ENCODE data around the gene STAG1.

STAG1 gene

GRCh38 chr3:136457793-136458192 lies 294.4 kb downstream of the STAG1 start:
- POLR2A ChIA-PET, result no interaction called here
- H3K9me3 ChIP-seq (ENCODE audit: control insufficient read depth, insufficient read depth, low read depth, low read length), result no peaks in the 10 kb centered on the region
- H3K4me3 ChIP-seq (ENCODE audit: low read depth, low read length), result no peak overlapping the region
- CTCF ChIA-PET, result no interaction called here
- TF ChIP-seq ZNF692 (tag by site-specific recombination; IDR thresholded peaks at IDR 0.05), result no peak
- no peak for TF ChIP-seq ZNF555 (tag by site-specific recombination; conservative IDR thresholded peaks at IDR 0.05)
- TF ChIP-seq ZBTB20 (tag by site-specific recombination; IDR thresholded peaks at IDR 0.05), result no peak
- TF ChIP-seq ZNF621 (tag by site-specific recombination; IDR thresholded peaks at IDR 0.05), result no peak
- TF ChIP-seq CTCF (tag by site-specific recombination; IDR thresholded peaks at IDR 0.05), result no peak
- TF ChIP-seq ZNF777 (tag by site-specific recombination; IDR thresholded peaks at IDR 0.05; ENCODE audit: borderline replicate concordance), result no peak
- TF ChIP-seq INSM2 (tag by site-specific recombination; IDR thresholded peaks at IDR 0.05), result no peak
- TF ChIP-seq ZNF521 (tag by site-specific recombination; IDR thresholded peaks at IDR 0.05), result no peak
- TF ChIP-seq ZNF670 (tag by site-specific recombination; IDR thresholded peaks at IDR 0.05; ENCODE audit: low read depth), result no peak
- TF ChIP-seq ZNF423 (tag by site-specific recombination; IDR thresholded peaks at IDR 0.05), result no peak
- no peak for TF ChIP-seq SALL2 (tag by site-specific recombination; IDR thresholded peaks at IDR 0.05; ENCODE audit: borderline replicate concordance)
- no peak for TF ChIP-seq KLF1 (tag by site-specific recombination; IDR thresholded peaks at IDR 0.05)
- no peak for TF ChIP-seq ZNF629 (tag by site-specific recombination; IDR thresholded peaks at IDR 0.05)
- no peak for TF ChIP-seq ZNF146 (tag by site-specific recombination; IDR thresholded peaks at IDR 0.05)
- TF ChIP-seq ZSCAN18 (tag by site-specific recombination; IDR thresholded peaks at IDR 0.05), result no peak
- peaks cover 0 to 19% of the 10 kb centered on the region in 2 experiments; a peak in 1 of 3 replicates for H3K36me3 ChIP-seq (ENCODE audit: control insufficient read depth in 2 of 2, insufficient read depth in 1 of 2, low read length in 2 of 2)
- no peaks in the 10 kb centered on the region for H3K4me1 ChIP-seq (ENCODE audit: control insufficient read depth, insufficient read depth, low read length)
- H3K27ac ChIP-seq (ENCODE audit: extremely low read depth, low read depth, low read length), result no peak overlapping the region

- TF ChIP-seq ZNF521 (tag by site-specific recombination; IDR thresholded peaks at IDR 0.05), result no peak
- TF ChIP-seq ZNF391 (tag by site-specific recombination; IDR thresholded peaks at IDR 0.05; ENCODE audit: borderline replicate concordance, low read depth), result no peak
- no peak for TF ChIP-seq ZBTB21 (tag by site-specific recombination; IDR thresholded peaks at IDR 0.05)
- no peak for TF ChIP-seq ZNF600 (tag by site-specific recombination; IDR thresholded peaks at IDR 0.05)
- no peak for TF ChIP-seq INSM2 (tag by site-specific recombination; IDR thresholded peaks at IDR 0.05)
- no peak for TF ChIP-seq ZNF175 (tag by site-specific recombination; IDR thresholded peaks at IDR 0.05)
- no peak for TF ChIP-seq ZNF24 (tag by site-specific recombination; IDR thresholded peaks at IDR 0.05)
- TF ChIP-seq ZNF366 (tag by site-specific recombination; conservative IDR thresholded peaks at IDR 0.05), result no peak
- no peak for TF ChIP-seq KLF16 (tag by site-specific recombination; IDR thresholded peaks at IDR 0.05)
- TF ChIP-seq MEIS1 (CRISPR knock-in tag; IDR thresholded peaks at IDR 0.05; ENCODE audit: borderline replicate concordance), result no peak
- no peak for TF ChIP-seq ZNF571 (tag by site-specific recombination; IDR thresholded peaks at IDR 0.05)
- TF ChIP-seq GLI4 (tag by site-specific recombination; IDR thresholded peaks at IDR 0.05), result no peak
- TF ChIP-seq ZSCAN5A (tag by site-specific recombination; IDR thresholded peaks at IDR 0.05), result no peak
- TF ChIP-seq ZNF747 (tag by site-specific recombination; IDR thresholded peaks at IDR 0.05), result no peak
- ChIA-PET CTCF (interaction anchor here (0.8 kb wide), 1 partner anchor 23 kb away, joined by 5 read pairs; no protein-coding TSS in a partner anchor), POLR2A (no interaction called here)
- H3K9me3 ChIP-seq (ENCODE audit: control insufficient read depth, insufficient read depth, low read depth, low read length), result no peaks in the 10 kb centered on the region
- no peak overlapping the region for H3K4me3 ChIP-seq (ENCODE audit: low read depth, low read length)
- peaks cover 3 to 17% of the 10 kb centered on the region in 2 experiments; a peak in 2 of 3 replicates for H3K36me3 ChIP-seq (ENCODE audit: control insufficient read depth in 2 of 2, insufficient read depth in 1 of 2, low read length in 2 of 2)
- no peak overlapping the region for H3K27ac ChIP-seq (ENCODE audit: extremely low read depth, low read depth, low read length)
- no peaks in the 10 kb centered on the region for H3K4me1 ChIP-seq (ENCODE audit: control insufficient read depth, insufficient read depth, low read length)
Observed at GRCh38 chr3:136456196-136456595, 296.0 kb downstream of the STAG1 start.
